HCT116 (cell line): Measurements from ENCODE around the gene FRS2. TPM values are rescaled to one million over a fixed set of nuclear protein-coding genes. Genes with fewer than 3 reads are reported as not detected.

Experiments
- ATAC-seq: fragments of 200-7000 bp; cut with Tn5 transposase; 2 replicates; pipeline ENCODE4 v1.9.1; 2020; ENCODE audit warnings: mild to moderate bottlenecking, moderate library complexity
- BruUV-seq: library from RNA; stranded (reverse); fragments of 400-500 nt; replicated peaks from 2 replicates; lab custom pipeline; 2021; lab: Mats Ljungman, UMichigan
- CTCF ChIA-PET: fragments of 300-600 bp; sonication (Branson Sonifier 250); formaldehyde crosslinking; loops from one replicate; lab custom pipeline; 2021; ENCODE audit warnings: antibody characterized with exemption; lab: Charles Lee
- POLR2A ChIA-PET: fragments of 300-600, 350-600 bp; sonication (Branson Sonifier 250); formaldehyde crosslinking; loops from one replicate; lab custom pipeline; 2021; ENCODE audit warnings: antibody characterized with exemption; lab: Charles Lee
- RAD21 ChIA-PET, 2 experiments: fragments of 300-600 bp; sonication (Branson Sonifier 250); formaldehyde crosslinking; loops; one replicate each; lab custom pipeline; 2023; ENCODE audit warnings: low total read pairs in 2 of 2; ENCODE audit not compliant: uncharacterized antibody in 2 of 2, unreplicated experiment in 2 of 2, low non-redundant PET in 1 of 2; lab: Charles Lee
- DNase-seq: peaks from one replicate; pipeline ENCODE4 v3.0.0-alpha.2; 2010; ENCODE audit warnings: low read depth, low spot score
- H2AFZ ChIP-seq: fragments of 200-600 bp; shearing (Covaris generic), sonication (generic); 2 replicates; pipeline ENCODE4 v1.6.1; 2017; ENCODE audit warnings: low read depth, mixed run types, mixed read lengths, antibody characterized with exemption, low read length; ENCODE audit not compliant: poor library complexity, severe bottlenecking
- H3K27ac ChIP-seq: 2 replicates; pipeline ENCODE4 v1.5.1; 2012; ENCODE audit warnings: low read depth, low read length
- H3K27me3 ChIP-seq: fragments of 200-600 bp; sonication (generic); 2 replicates; pipeline ENCODE4 v1.6.1; 2016; ENCODE audit warnings: mixed run types, low read length, mixed read lengths; ENCODE audit not compliant: insufficient read depth
- H3K36me3 ChIP-seq, 2 experiments: fragments of 200-500 bp in 1 of 2; fragments of 200-600 bp in 1 of 2; sonication (Bioruptor generic) in 1 of 2; sonication (generic) in 1 of 2; 2 replicates each; pipeline versions ENCODE4 v1.5.1 to v1.6.1; 2014 to 2016; ENCODE audit warnings: low read length in 2 of 2, inconsistent platforms in 1 of 2, mixed read lengths in 1 of 2, mixed run types in 1 of 2; ENCODE audit not compliant: insufficient read depth in 2 of 2, control insufficient read depth in 1 of 2
- H3K4me1 ChIP-seq, 2 experiments: fragments of 200-600 bp in 1 of 2; sonication (generic) in 1 of 2; 2 replicates each; pipeline versions ENCODE4 v1.5.1 to v1.6.1; 2012 to 2017; ENCODE audit warnings: low read length in 2 of 2, inconsistent platforms in 1 of 2, mild to moderate bottlenecking in 1 of 2, mixed read lengths in 1 of 2, mixed run types in 1 of 2, moderate library complexity in 1 of 2; ENCODE audit not compliant: insufficient read depth in 2 of 2, control insufficient read depth in 1 of 2
- H3K4me2 ChIP-seq: fragments of 200-600 bp; sonication (generic); 2 replicates; pipeline ENCODE4 v1.6.1; 2017; ENCODE audit warnings: mixed run types, low read length, mixed read lengths
- H3K4me3 ChIP-seq, 2 experiments: fragments of 200-600 bp in 1 of 2; sonication (generic) in 1 of 2; replicated peaks in 1 of 2; 2 replicates each; pipeline ENCODE4 v1.5.1; 2011 to 2016; ENCODE audit warnings: low read length in 2 of 2, control low read depth in 1 of 2, low read depth in 1 of 2, mild to moderate bottlenecking in 1 of 2, mixed read lengths in 1 of 2, mixed run types in 1 of 2
- H3K79me2 ChIP-seq: fragments of 200-600 bp; sonication (generic); 2 replicates; pipeline ENCODE4 v1.6.1; 2017; ENCODE audit warnings: mild to moderate bottlenecking, mixed run types, low read length, moderate library complexity, mixed read lengths; ENCODE audit not compliant: insufficient read depth
- H3K9ac ChIP-seq: fragments of 200-600 bp; sonication (generic); 2 replicates; pipeline ENCODE4 v1.6.1; 2016; ENCODE audit warnings: low read length, mixed read lengths
- H3K9me2 ChIP-seq: fragments of 200-600 bp; sonication (generic), shearing (Covaris generic); 2 replicates; pipeline ENCODE4 v1.6.1; 2017; ENCODE audit warnings: mixed run types, mild to moderate bottlenecking, moderate library complexity; ENCODE audit not compliant: insufficient read depth
- H3K9me3 ChIP-seq, 2 experiments: fragments of 200-500 bp in 1 of 2; fragments of 200-600 bp in 1 of 2; sonication (Bioruptor generic) in 1 of 2; sonication (generic) in 1 of 2; 2 replicates each; pipeline ENCODE4 v1.6.1; 2014 to 2017; ENCODE audit warnings: low read length in 2 of 2, mixed read lengths in 2 of 2, inconsistent platforms in 1 of 2, low read depth in 1 of 2, mild to moderate bottlenecking in 1 of 2, mixed run types in 1 of 2, moderate library complexity in 1 of 2; ENCODE audit not compliant: control insufficient read depth in 1 of 2, insufficient read depth in 1 of 2
- H4K20me1 ChIP-seq: fragments of 200-600 bp; sonication (generic), shearing (Covaris generic); 2 replicates; pipeline ENCODE4 v1.6.1; 2017; ENCODE audit warnings: mixed run types, mild to moderate bottlenecking, moderate library complexity; ENCODE audit not compliant: insufficient read depth
- ATF3 ChIP-seq: IDR thresholded peaks from 2 replicates; pipeline ENCODE4 v1.6.1; 2012
- CBX3 ChIP-seq: IDR thresholded peaks from 2 replicates; pipeline ENCODE4 v1.6.1; 2012; ENCODE audit warnings: low read depth
- CEBPB ChIP-seq: IDR thresholded peaks from 2 replicates; pipeline ENCODE4 v1.6.1; 2012; ENCODE audit warnings: low read depth
- EGR1 ChIP-seq: IDR thresholded peaks from 2 replicates; pipeline ENCODE4 v1.6.1; 2012; ENCODE audit warnings: low read depth
- ELF1 ChIP-seq: IDR thresholded peaks from 2 replicates; pipeline ENCODE4 v1.6.1; 2012; ENCODE audit warnings: low read depth, borderline replicate concordance
- EZH2phosphoT487 ChIP-seq: fragments of 200-600 bp; IDR thresholded peaks from 2 replicates; pipeline ENCODE4 v1.6.1; 2018; ENCODE audit warnings: antibody characterized with exemption, borderline replicate concordance
- FOSL1 ChIP-seq: IDR thresholded peaks from 2 replicates; pipeline ENCODE4 v1.6.1; 2012; ENCODE audit warnings: low read depth
- POLR2AphosphoS5 ChIP-seq: IDR thresholded peaks from 2 replicates; pipeline ENCODE4 v1.6.1; 2011; ENCODE audit warnings: mild to moderate bottlenecking, low read depth, low read length, moderate library complexity
- REST ChIP-seq: IDR thresholded peaks from 2 replicates; pipeline ENCODE4 v1.6.1; 2012; ENCODE audit warnings: low read depth
- SIN3A ChIP-seq: IDR thresholded peaks from 2 replicates; pipeline ENCODE4 v1.6.1; 2012; ENCODE audit warnings: low read depth
- SRF ChIP-seq: IDR thresholded peaks from 2 replicates; pipeline ENCODE4 v1.6.1; 2012; ENCODE audit warnings: low read depth
- TCF7L2 ChIP-seq: IDR thresholded peaks from 2 replicates; pipeline ENCODE4 v1.7.0; 2011; ENCODE audit warnings: borderline replicate concordance, inconsistent platforms; ENCODE audit not compliant: insufficient read depth, insufficient read length; ENCODE audit errors: extremely low read depth
- YY1 ChIP-seq: IDR thresholded peaks from 2 replicates; pipeline ENCODE4 v1.6.1; 2011; ENCODE audit warnings: low read length, low read depth, moderate library complexity, mild to moderate bottlenecking; ENCODE audit not compliant: insufficient replicate concordance; ENCODE audit errors: extremely low read depth
- ZFX ChIP-seq: fragments of 450-650 bp; IDR thresholded peaks from 2 replicates; pipeline ENCODE4 v1.6.1; 2017
- ZNF274 ChIP-seq: fragments of 200-500 bp; sonication (Bioruptor generic); IDR thresholded peaks from 2 replicates; pipeline ENCODE4 v1.6.1; 2014; ENCODE audit warnings: mild to moderate bottlenecking, low read depth, low read length, inconsistent platforms
- intact Hi-C: fragments of 100-400 bp; cut with micrococcal nuclease; formaldehyde crosslinking; loops from 2 replicates; pipeline ENCODE4 v1.10.0; 2022
- total RNA-seq: library from RNA; stranded (reverse); gene quantifications from one replicate; pipeline ENCODE4 v1.2.1, GENCODE V29; 2021; ENCODE audit not compliant: unreplicated experiment
- TF ChIP-seq, protein P1 (sequence below): IDR thresholded peaks from 2 replicates; pipeline ENCODE4 v1.6.1; 2012
- TF ChIP-seq, protein P2 (sequence below): IDR thresholded peaks from 2 replicates; pipeline ENCODE4 v1.6.1; 2011; ENCODE audit warnings: mild to moderate bottlenecking, low read length, moderate library complexity; ENCODE audit not compliant: insufficient replicate concordance; ENCODE audit errors: extremely low read depth
- TF ChIP-seq, protein P3 (sequence below), 3 experiments: fragments of 200-600 bp in 1 of 3; sonication (generic) in 1 of 3; IDR thresholded peaks in 2 of 3; conservative IDR thresholded peaks in 1 of 3; 2 replicates each; pipeline ENCODE4 v1.5.1; 2012 to 2017; ENCODE audit warnings: low read depth in 2 of 3, low read length in 2 of 3, antibody characterized with exemption in 1 of 3, borderline replicate concordance in 1 of 3, control low read depth in 1 of 3, mild to moderate bottlenecking in 1 of 3, mixed read lengths in 1 of 3, mixed run types in 1 of 3, moderate library complexity in 1 of 3; ENCODE audit not compliant: insufficient read depth in 1 of 3

The FRS2 gene
- total RNA-seq, 1 experiment from 2014 or later = 14.7 TPM

DNA sequence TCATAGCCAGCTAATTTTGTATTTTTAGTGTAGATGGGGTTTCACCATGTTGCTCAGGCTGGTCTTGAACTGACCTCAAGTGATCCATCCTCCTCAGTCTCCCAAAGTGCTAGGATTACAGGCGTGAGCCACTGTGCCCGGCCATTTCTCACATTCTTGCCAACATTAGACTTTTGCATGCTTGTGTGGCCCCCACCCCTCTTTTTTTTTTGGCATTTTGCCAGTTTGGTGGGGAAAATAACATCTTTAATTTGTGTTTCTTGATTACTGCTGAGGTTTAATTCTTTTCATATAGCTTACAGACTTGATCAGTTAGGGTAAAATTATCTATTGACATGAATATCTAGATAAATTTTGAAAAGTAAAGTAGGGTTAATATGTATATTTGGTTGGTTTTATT is 118.9 kb downstream of the FRS2 start:
- no TSS peak for BruUV-seq
- ChIA-PET CTCF (no interaction called here), RAD21 (no interaction called here), POLR2A (no interaction called here)
- TF ChIP-seq ZNF274 (no peak), FOSL1 (no peak), POLR2AphosphoS5 (no peak), TCF7L2 (no peak), ELF1 (no peak), YY1 (no peak), EGR1 (no peak), ZFX (no peak), CEBPB (no peak), EZH2phosphoT487 (no peak), SRF (no peak), CBX3 (no peak), SIN3A (no peak), ATF3 (no peak), REST (no peak)
- TF ChIP-seq, protein P1, sequence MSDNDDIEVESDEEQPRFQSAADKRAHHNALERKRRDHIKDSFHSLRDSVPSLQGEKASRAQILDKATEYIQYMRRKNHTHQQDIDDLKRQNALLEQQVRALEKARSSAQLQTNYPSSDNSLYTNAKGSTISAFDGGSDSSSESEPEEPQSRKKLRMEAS = no peak
- TF ChIP-seq, protein P2, sequence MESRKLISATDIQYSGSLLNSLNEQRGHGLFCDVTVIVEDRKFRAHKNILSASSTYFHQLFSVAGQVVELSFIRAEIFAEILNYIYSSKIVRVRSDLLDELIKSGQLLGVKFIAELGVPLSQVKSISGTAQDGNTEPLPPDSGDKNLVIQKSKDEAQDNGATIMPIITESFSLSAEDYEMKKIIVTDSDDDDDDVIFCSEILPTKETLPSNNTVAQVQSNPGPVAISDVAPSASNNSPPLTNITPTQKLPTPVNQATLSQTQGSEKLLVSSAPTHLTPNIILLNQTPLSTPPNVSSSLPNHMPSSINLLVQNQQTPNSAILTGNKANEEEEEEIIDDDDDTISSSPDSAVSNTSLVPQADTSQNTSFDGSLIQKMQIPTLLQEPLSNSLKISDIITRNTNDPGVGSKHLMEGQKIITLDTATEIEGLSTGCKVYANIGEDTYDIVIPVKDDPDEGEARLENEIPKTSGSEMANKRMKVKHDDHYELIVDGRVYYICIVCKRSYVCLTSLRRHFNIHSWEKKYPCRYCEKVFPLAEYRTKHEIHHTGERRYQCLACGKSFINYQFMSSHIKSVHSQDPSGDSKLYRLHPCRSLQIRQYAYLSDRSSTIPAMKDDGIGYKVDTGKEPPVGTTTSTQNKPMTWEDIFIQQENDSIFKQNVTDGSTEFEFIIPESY = no peak
- TF ChIP-seq, protein P3, sequence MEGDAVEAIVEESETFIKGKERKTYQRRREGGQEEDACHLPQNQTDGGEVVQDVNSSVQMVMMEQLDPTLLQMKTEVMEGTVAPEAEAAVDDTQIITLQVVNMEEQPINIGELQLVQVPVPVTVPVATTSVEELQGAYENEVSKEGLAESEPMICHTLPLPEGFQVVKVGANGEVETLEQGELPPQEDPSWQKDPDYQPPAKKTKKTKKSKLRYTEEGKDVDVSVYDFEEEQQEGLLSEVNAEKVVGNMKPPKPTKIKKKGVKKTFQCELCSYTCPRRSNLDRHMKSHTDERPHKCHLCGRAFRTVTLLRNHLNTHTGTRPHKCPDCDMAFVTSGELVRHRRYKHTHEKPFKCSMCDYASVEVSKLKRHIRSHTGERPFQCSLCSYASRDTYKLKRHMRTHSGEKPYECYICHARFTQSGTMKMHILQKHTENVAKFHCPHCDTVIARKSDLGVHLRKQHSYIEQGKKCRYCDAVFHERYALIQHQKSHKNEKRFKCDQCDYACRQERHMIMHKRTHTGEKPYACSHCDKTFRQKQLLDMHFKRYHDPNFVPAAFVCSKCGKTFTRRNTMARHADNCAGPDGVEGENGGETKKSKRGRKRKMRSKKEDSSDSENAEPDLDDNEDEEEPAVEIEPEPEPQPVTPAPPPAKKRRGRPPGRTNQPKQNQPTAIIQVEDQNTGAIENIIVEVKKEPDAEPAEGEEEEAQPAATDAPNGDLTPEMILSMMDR (IDR thresholded peaks at IDR 0.05 in 2 of 3, conservative IDR thresholded peaks at IDR 0.05 in 1 of 3; ENCODE audit: borderline replicate concordance in 1 of 3, insufficient read depth in 1 of 3, low read depth in 2 of 3, low read length in 2 of 3) = no peak
- DNase-seq (no peak), ATAC-seq (no peak)
- H3K9me2 ChIP-seq = no peaks in the 10 kb centered on the region
- no peak overlapping the region for H3K27ac ChIP-seq
- peaks cover 83% of the 10 kb centered on the region for H3K79me2 ChIP-seq
- no peak overlapping the region for H3K4me2 ChIP-seq
- peaks cover 69 to 71% of the 10 kb centered on the region in 2 experiments for H3K36me3 ChIP-seq
- H4K20me1 ChIP-seq = peaks cover 19% of the 10 kb centered on the region; the same call in 1 of the 2 replicates
- intact Hi-C loops = no loop called here
- H3K9ac ChIP-seq = no peak overlapping the region
- no peak overlapping the region for H2AFZ ChIP-seq
- H3K4me1 ChIP-seq = peaks cover 3 to 10% of the 10 kb centered on the region in 2 experiments
- no peaks in the 10 kb centered on the region for H3K9me3 ChIP-seq
- no peak overlapping the region for H3K4me3 ChIP-seq
- H3K27me3 ChIP-seq = no peaks in the 10 kb centered on the region
